GM21737 (cell line): ENCODE data around the gene LRRC47.

Source experiments
- ATAC-seq: cut with Tn5 transposase; IDR thresholded peaks from one replicate; pipeline ENCODE4 v1.9.1; 2021; ENCODE audit warnings: mild to moderate bottlenecking, moderate library complexity; ENCODE audit not compliant: unreplicated experiment

LRRC47 gene

DNA sequence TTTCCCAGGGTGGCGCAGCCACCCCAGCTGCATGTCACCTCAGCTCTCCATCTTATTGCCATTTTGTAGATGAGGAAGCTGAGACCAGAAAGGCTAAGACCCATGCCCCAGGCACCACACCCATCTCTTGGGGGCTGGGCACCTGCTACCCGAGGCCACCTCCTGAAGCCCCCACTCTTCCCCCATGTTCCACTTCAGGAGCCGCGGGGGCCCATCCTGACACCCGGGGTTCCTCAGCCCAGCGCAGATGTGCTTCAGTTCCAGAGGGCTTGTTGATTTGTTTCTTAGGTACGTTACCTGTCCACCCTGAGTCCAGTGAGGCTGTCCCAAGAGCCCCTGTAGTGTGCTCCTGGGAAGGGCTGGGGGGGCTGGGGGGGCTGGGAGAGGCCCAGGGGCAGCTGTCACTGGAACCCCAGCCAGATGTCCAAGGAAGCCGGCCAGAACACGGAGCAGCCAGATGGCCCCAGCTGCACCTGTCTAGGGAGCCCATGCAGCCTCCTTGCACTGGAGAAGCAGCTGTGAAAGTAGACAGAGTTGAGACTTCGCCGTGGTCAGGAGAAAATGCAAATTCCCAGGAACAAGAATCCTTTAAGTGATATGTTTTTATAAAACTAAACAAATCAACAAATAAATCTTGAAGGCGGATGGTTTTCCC lies 61.1 kb downstream of the LRRC47 start:
- no peak for ATAC-seq

DNA sequence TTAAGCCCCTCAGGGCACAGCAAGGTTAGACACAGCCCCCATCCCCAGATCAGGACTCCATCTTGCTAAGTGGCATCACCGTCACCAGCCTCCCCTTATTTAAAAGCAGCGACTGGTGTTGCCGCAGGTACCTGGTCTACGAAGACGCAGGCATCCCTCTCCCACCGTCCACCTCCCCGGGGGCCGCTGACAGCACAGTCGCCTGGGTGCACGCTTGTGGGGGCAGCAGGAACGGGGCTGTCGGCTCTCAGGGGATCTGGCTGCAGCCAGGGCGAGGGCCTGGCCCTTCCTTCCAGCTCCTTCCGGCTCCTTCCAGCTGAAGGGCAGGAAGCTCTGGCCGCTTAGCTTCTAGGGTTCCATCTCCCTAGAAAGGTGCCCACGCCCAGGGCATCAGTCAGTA lies 61.7 kb downstream of the LRRC47 start:
- ATAC-seq: no peak

DNA sequence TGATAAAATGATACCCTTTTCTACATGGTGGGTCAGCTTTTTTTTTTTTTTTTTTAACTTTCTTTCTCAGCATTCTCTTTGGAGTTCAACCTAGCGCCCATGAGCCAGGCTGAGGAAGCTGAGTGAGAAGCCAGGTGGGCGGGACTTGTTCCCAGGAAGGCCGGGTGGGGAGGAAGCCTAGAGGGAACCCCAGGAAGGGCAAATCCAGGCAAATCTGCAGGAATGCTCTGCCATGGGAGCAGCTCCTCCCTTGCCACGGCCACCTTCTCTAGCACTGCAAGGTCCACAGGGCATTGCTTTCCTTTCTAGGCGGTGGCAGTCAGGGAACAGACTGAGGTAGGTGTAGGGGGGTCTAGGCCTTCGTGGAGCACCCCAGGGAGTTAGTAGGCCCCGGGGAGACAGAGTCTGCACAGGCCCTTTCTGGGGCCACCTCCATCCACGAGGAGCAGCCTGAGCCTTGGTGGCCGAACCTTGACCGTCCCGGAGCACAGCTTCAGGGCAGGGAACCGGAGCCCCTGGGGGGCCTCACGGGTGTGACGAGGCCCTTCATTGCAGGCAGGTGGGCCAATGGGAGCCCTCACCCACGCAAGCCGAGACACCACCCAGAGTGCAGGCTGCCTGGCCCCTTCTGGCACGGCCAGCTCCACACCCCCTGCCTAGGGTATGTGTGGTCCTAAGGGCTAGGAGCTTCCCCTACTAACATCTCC lies 62.3 kb downstream of the LRRC47 start:
- ATAC-seq: no peak

DNA sequence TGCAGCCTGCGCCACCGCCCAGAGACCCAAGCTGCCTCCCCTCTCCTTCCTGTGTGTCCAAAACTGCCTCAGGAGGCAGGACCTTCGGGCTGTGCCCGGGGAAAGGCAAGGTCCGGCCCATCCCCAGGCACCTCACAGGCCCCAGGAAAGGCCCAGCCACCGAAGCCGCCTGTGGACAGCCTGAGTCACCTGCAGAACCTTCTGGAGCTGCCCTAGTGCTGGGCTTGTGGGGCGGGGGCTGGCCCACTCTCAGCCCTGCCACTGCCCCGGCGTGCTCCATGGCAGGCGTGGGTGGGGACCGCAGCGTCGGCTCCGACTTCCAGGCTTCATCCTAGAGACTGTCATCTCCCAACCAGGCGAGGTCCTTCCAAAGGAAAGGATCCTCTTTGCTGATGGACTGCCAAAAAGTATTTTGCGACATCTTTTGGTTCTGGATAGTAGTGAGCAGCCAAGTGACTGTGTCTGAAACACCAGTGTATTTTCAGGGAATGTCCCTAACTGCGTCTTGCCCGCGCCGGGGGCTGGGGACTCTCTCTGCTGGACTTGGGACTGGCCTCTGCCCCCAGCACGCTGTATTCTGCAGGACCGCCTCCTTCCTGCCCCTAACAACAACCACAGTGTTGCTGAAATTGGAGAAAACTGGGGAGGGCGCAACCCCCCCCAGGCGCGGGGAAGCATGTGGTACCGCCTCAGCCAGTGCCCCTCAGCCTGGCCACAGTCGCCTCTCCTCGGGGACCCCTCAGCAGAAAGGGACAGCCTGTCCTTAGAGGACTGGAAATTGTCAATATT lies 63.0 kb downstream of the LRRC47 start:
- no peak for ATAC-seq

DNA sequence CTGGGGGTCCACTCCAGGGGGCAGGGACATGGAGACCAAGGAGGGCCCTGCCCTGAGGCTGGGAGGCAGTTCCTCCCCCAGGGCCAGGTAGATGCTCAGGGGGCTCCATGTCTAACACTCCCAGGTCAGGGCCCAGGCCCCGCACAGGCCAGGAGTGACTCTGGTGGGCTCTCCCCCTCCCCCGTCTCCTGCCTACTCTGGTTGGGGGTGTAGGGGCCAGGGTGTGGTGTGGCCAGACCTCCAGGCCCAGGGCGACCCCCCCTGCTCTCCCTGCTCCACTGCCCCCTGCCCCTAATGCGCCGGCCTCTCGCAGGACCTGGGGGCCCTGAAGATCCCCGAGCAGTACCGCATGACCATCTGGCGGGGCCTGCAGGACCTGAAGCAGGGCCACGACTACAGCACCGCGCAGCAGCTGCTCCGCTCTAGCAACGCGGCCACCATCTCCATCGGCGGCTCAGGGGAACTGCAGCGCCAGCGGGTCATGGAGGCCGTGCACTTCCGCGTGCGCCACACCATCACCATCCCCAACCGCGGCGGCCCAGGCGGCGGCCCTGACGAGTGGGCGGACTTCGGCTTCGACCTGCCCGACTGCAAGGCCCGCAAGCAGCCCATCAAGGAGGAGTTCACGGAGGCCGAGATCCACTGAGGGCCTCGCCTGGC lies 63.7 kb downstream of the LRRC47 start:
- ATAC-seq: no peak

DNA sequence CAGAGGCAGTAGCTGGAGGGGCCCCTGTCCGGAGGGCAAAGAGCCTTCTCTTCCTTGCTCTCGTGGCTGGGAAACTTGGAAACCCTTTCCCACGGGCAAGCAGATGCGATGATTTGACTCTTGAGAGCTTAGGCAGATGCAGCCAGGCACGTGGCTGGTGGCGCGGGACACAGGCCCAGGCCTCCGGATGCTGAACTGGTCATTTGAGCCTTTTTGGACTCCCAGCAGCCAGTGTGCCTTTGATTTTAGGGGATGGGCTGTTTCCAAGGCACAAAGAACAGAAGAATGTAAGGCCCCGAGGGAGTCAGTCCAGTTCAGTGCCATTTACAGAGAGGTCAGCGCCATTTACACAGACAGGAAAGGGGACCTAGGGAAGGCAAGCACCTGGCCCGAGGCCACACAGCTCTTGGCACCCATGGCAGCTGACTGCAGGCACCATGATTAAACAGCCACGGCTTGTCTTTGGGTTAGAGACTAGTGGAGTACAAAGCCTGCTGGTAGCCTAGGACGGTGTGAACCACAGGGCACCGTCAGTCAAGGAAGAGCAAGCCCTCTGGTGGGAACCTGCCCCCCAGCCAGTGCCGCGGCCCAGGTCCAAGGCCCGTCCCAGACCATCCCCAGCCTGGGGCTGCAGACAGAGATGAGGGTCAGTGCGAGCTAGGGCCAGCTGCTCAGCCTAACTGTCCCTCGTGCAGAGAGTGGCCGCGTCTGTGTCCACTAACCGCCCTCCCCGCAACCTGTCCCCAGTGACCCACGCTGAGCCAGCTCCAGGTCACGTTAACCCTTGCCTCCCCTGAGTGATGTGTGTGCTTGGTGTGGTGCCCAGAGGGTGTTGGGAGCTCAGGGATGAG lies 64.5 kb downstream of the LRRC47 start:
- ATAC-seq: no peak

DNA sequence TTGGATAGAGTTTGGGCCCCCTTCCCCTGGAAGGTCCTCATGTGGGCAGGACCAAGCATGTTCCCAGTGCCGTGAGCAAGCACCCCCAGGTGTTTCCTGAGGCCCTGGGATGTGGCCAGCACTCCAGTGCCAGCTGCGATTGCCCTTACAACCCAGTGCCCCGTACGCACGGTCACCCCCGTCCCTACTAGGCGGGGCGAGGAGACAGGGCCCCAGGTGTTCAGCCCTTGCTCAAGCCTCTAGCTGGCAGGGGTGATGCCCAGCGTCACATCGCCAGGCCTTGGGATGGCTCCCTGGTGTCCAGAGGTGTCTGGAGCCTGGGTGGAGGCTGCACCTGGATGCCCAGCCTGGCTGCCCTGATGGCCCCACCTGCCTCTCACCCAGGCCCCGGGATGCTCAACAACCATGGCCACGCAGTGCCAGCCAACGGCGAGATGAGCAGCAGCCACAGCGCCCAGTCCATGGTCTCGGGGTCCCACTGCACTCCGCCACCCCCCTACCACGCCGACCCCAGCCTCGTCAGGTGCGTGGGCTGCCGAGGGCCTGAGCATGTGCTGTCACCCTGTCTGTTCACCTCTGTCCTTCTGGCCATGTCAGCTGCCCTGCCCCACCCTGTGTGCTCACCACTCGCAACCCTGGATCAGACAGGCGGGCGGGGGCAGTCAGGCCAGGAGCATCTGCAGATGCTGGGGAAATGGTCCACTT lies 65.6 kb downstream of the LRRC47 start:
- no peak for ATAC-seq

DNA sequence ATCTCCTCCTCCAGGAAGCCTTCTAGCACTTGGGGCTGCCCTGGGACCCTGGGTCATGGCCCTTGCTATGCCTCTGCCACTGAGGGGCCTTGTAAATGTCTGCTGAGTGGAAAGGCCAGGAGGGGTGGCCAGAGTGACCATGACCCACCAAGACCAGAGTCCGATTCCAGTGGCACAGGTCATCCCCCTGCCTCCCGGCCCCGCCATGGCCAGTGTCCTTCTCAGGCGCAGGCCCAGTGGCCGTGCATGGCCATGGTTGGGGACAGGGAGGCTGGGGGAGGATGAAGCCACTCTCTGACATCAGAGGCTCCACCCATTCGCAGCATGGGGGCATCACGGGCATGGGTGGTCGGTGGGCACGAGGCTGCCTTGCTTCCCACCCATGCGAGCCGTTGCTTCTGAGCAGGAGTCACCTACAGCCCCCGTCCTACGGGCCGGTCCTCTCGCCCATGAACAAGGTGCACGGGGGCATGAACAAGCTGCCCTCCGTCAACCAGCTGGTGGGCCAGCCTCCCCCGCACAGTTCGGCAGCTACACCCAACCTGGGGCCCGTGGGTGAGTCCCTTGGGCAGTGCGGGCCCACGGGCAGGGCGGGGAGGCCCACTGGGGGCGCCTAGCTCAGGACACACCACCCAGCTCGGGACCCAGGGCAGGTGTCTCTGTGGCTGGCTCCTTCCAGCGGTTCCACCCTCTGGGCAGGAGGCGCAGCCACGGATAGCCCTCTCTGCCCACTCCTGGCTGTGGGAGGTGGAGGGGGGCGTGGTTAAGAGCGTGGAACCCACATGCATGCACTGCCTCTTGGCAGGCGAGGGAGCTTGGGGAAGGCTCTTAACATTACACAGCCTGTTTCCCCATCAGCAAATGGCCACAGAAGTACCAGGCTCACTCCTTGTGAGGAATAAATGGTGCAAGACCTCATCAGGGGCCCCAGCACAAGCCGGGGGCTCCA lies 66.4 kb downstream of the LRRC47 start:
- ATAC-seq: no peak
